H9 (cell line): ENCODE measurements around the gene NALCN. TPM values are rescaled to one million over a fixed set of nuclear protein-coding genes. Genes with fewer than 3 reads are reported as not detected.

Source experiments
- DNase-seq: peaks from one replicate; pipeline ENCODE4 v3.0.0-alpha.2; 2017
- H2AFZ ChIP-seq: one replicate; pipeline ENCODE4 v1.6.1; 2013; ENCODE audit warnings: mild to moderate bottlenecking, low read length, control low read depth, moderate library complexity
- H2AK5ac ChIP-seq: 2 replicates; pipeline ENCODE4 v1.6.1; 2013; ENCODE audit warnings: low read length, control low read depth, mixed read lengths; ENCODE audit not compliant: insufficient read length
- H2BK120ac ChIP-seq: one replicate; pipeline ENCODE4 v1.6.1; 2013; ENCODE audit warnings: low read depth, mild to moderate bottlenecking, low read length, control low read depth, inconsistent platforms; ENCODE audit not compliant: poor library complexity, severe bottlenecking
- H2BK12ac ChIP-seq: 2 replicates; pipeline ENCODE4 v1.6.1; 2013; ENCODE audit warnings: low read length, control low read depth, mixed read lengths, low read depth; ENCODE audit not compliant: insufficient read length
- H2BK15ac ChIP-seq: 2 replicates; pipeline ENCODE4 v1.6.1; 2013; ENCODE audit warnings: low read depth, low read length, control low read depth
- H2BK20ac ChIP-seq: one replicate; pipeline ENCODE4 v1.6.1; 2013; ENCODE audit warnings: low read depth, mild to moderate bottlenecking, low read length, control low read depth, inconsistent platforms; ENCODE audit not compliant: poor library complexity, severe bottlenecking
- H2BK5ac ChIP-seq: 2 replicates; pipeline ENCODE4 v1.6.1; 2013; ENCODE audit warnings: low read length, control low read depth, mixed read lengths; ENCODE audit not compliant: insufficient read length
- H3K14ac ChIP-seq: 2 replicates; pipeline ENCODE4 v1.6.1; 2013; ENCODE audit warnings: low read length, control low read depth; ENCODE audit not compliant: insufficient read depth
- H3K18ac ChIP-seq: 2 replicates; pipeline ENCODE4 v1.6.1; 2013; ENCODE audit warnings: low read depth, mild to moderate bottlenecking, mixed read lengths, low read length, control low read depth; ENCODE audit not compliant: insufficient read length
- H3K23ac ChIP-seq: 2 replicates; pipeline ENCODE4 v1.6.1; 2013; ENCODE audit warnings: low read length, control low read depth, mixed read lengths, low read depth; ENCODE audit not compliant: insufficient read length
- H3K23me2 ChIP-seq: 2 replicates; pipeline ENCODE4 v1.6.1; 2013; ENCODE audit warnings: low read depth, mild to moderate bottlenecking, mixed read lengths, low read length, control low read depth; ENCODE audit not compliant: insufficient read length, poor library complexity, severe bottlenecking
- H3K27ac ChIP-seq: 2 replicates; pipeline ENCODE4 v1.5.1; 2013; ENCODE audit warnings: low read length, control low read depth, mixed read lengths, low read depth; ENCODE audit not compliant: insufficient read length
- H3K27me3 ChIP-seq: 2 replicates; pipeline ENCODE4 v1.6.1; 2013; ENCODE audit warnings: low read length, control low read depth, inconsistent platforms; ENCODE audit not compliant: insufficient read depth
- H3K4ac ChIP-seq: 2 replicates; pipeline ENCODE4 v1.6.1; 2013; ENCODE audit warnings: low read depth, mild to moderate bottlenecking, control low read depth, inconsistent platforms, low read length, moderate library complexity
- H3K4me1 ChIP-seq: 2 replicates; pipeline ENCODE4 v1.6.1; 2013; ENCODE audit warnings: low read length, control low read depth, inconsistent platforms; ENCODE audit not compliant: insufficient read depth
- H3K4me2 ChIP-seq: 2 replicates; pipeline ENCODE4 v1.6.1; 2013; ENCODE audit warnings: low read length, control low read depth, mixed read lengths; ENCODE audit not compliant: insufficient read length, insufficient read depth
- H3K56ac ChIP-seq: 2 replicates; pipeline ENCODE4 v1.6.1; 2013; ENCODE audit warnings: low read depth, mild to moderate bottlenecking, mixed read lengths, low read length, control low read depth; ENCODE audit not compliant: insufficient read length
- H3K79me1 ChIP-seq: 2 replicates; pipeline ENCODE4 v1.6.1; 2013; ENCODE audit warnings: low read depth, mild to moderate bottlenecking, moderate library complexity, low read length, control low read depth, inconsistent platforms; ENCODE audit not compliant: insufficient read depth, poor library complexity, severe bottlenecking
- H3K79me2 ChIP-seq: 2 replicates; pipeline ENCODE4 v1.6.1; 2013; ENCODE audit warnings: low read length, control low read depth, inconsistent platforms; ENCODE audit not compliant: insufficient read depth
- H3K9ac ChIP-seq: 2 replicates; pipeline ENCODE4 v1.6.1; 2013; ENCODE audit warnings: low read length, control low read depth, mixed read lengths; ENCODE audit not compliant: insufficient read length; ENCODE audit errors: extremely low read depth
- H3K9me3 ChIP-seq: one replicate; pipeline ENCODE4 v1.6.1; 2013; ENCODE audit warnings: low read depth, low read length, inconsistent platforms; ENCODE audit not compliant: control insufficient read depth
- H3T11ph ChIP-seq: one replicate; pipeline ENCODE4 v1.6.1; 2013; ENCODE audit warnings: mild to moderate bottlenecking, low read length, control low read depth, inconsistent platforms
- H4K20me1 ChIP-seq: one replicate; pipeline ENCODE4 v1.6.1; 2013; ENCODE audit not compliant: control insufficient read depth, insufficient read length, insufficient read depth
- H4K5ac ChIP-seq: 2 replicates; pipeline ENCODE4 v1.6.1; 2013; ENCODE audit warnings: low read depth, mild to moderate bottlenecking, mixed read lengths, low read length, control low read depth; ENCODE audit not compliant: insufficient read length
- H4K8ac ChIP-seq: replicated peaks from 2 replicates; pipeline ENCODE4 v1.6.1; 2013; ENCODE audit warnings: low read length, control low read depth, mixed read lengths, low read depth; ENCODE audit not compliant: insufficient read length
- H4K91ac ChIP-seq: 2 replicates; pipeline ENCODE4 v1.6.1; 2013; ENCODE audit warnings: low read depth, mild to moderate bottlenecking, moderate library complexity, mixed read lengths, low read length, control low read depth; ENCODE audit not compliant: insufficient read length
- H3K27ac Mint-ChIP-seq, 3 experiments: 2 replicates in 2 of 3; 3 replicates in 1 of 3; pipeline ENCODE4 v1.8.0; 2020 to 2021; ENCODE audit warnings: mixed read lengths in 3 of 3, mild to moderate bottlenecking in 1 of 3, moderate library complexity in 1 of 3
- H3K27me3 Mint-ChIP-seq: 2 replicates; pipeline ENCODE4 v1.8.0; 2021; ENCODE audit warnings: low read depth, mild to moderate bottlenecking, moderate library complexity, mixed read lengths
- H3K36me3 Mint-ChIP-seq, 3 experiments: 2 replicates in 2 of 3; 3 replicates in 1 of 3; pipeline ENCODE4 v1.8.0; 2020 to 2021; ENCODE audit warnings: low read depth in 3 of 3, mixed read lengths in 3 of 3; ENCODE audit not compliant: insufficient read depth in 1 of 3
- H3K4me1 Mint-ChIP-seq, 2 experiments: 2 replicates each; pipeline ENCODE4 v1.8.0; 2020; ENCODE audit warnings: mixed read lengths in 2 of 2
- H3K4me3 Mint-ChIP-seq, 2 experiments: 2 replicates in 1 of 2; 3 replicates in 1 of 2; pipeline ENCODE4 v1.8.0; 2020 to 2021; ENCODE audit warnings: mild to moderate bottlenecking in 2 of 2, mixed read lengths in 2 of 2, moderate library complexity in 1 of 2
- H3K9me3 Mint-ChIP-seq, 2 experiments: 2 replicates in 1 of 2; 3 replicates in 1 of 2; pipeline ENCODE4 v1.8.0; 2020; ENCODE audit warnings: mild to moderate bottlenecking in 2 of 2, mixed read lengths in 2 of 2, moderate library complexity in 1 of 2
- CTCF ChIP-seq: fragments of 200-600 bp; sonication (generic); conservative IDR thresholded peaks from 3 replicates; pipeline ENCODE4 v1.8.0; 2021; ENCODE audit warnings: antibody characterized with exemption, mild to moderate bottlenecking
- WGBS: extraction: QIAGEN DNeasy Blood & Tissue Kit; methylation state at CpG from one replicate; pipeline ENCODE4 v1.1.7; 2013; ENCODE audit warnings: missing lambda C conversion rate, low lambda C conversion rate, mixed read lengths; ENCODE audit not compliant: insufficient read length; ENCODE audit errors: extremely low coverage; 5-methylcytosine and 5-hydroxymethylcytosine counted together
- total RNA-seq: library from RNA; stranded (reverse); gene quantifications from 2 replicates; pipeline ENCODE4 v1.2.1, GENCODE V29; 2021

NALCN gene
- total RNA-seq, 1 experiment from 2014 or later = 0.09 TPM

- Histone ChIP-seq H3K4me2 (no peak overlapping the region), H3K23me2 (no peaks in the 10 kb centered on the region), H3K27me3 (no peaks in the 10 kb centered on the region), H3K79me2 (no peaks in the 10 kb centered on the region), H3T11ph (no peak overlapping the region), H2BK15ac (no peak overlapping the region), H3K56ac (no peak overlapping the region), H3K9me3 (no peaks in the 10 kb centered on the region), H3K27ac (no peak overlapping the region), H4K5ac (no peak overlapping the region), H2BK20ac (no peak overlapping the region), H2AK5ac (no peak overlapping the region), H4K20me1 (no peaks in the 10 kb centered on the region), H2AFZ (no peak overlapping the region), H4K91ac (no peak overlapping the region), H3K79me1 (no peaks in the 10 kb centered on the region), H2BK12ac (no peak overlapping the region), H3K23ac (no peak overlapping the region), H3K4ac (no peak overlapping the region), H2BK5ac (no peak overlapping the region), H3K18ac (no peak overlapping the region), H2BK120ac (no peak overlapping the region), H3K9ac (no peak overlapping the region), H4K8ac (no peak overlapping the region), H3K4me1 (no peaks in the 10 kb centered on the region), H3K14ac (no peak overlapping the region)
- H3K9me3 Mint-ChIP-seq = peaks cover 0 to 3% of the 10 kb centered on the region in 2 experiments; a peak in 1 of 5 replicates
- no peak overlapping the region for H3K27ac Mint-ChIP-seq
- H3K4me3 Mint-ChIP-seq = no peak overlapping the region
- DNase-seq = no peak
- H3K36me3 Mint-ChIP-seq = no peaks in the 10 kb centered on the region
- no peaks in the 10 kb centered on the region for H3K27me3 Mint-ChIP-seq
- no peak for TF ChIP-seq CTCF
- 100% methylated on average over 1 of the region's 2 CpGs for WGBS
- peaks cover 3% of the 10 kb centered on the region in 2 experiments; a peak in 3 of 4 replicates for H3K4me1 Mint-ChIP-seq
These were observed 18.6 kb downstream of the NALCN start for GRCh38 chr13:101397742-101398141.
